GM13977 (cell line): Measurements from ENCODE around the gene SLC1A7.

ENCODE experiments used
- DNase-seq: peaks from one replicate; pipeline ENCODE4 v3.0.0; 2012; ENCODE audit warnings: low spot score
- CTCF ChIP-seq: IDR thresholded peaks from 2 replicates; pipeline ENCODE4 v1.5.1; 2012; ENCODE audit warnings: mild to moderate bottlenecking, control low read depth; ENCODE audit not compliant: insufficient read depth; ENCODE audit errors: extremely low read depth, missing control alignments
- in situ Hi-C: fragments of 300-500 bp; cut with MboI; formaldehyde crosslinking; loops from one replicate; pipeline ENCODE4 v1.12.0; 2022; ENCODE audit warnings: low sequenced_read_pairs, low pct_unique_long_range_greater_than_20kb, mixed read lengths, inconsistent platforms; ENCODE audit not compliant: unreplicated experiment

SLC1A7 gene

DNA sequence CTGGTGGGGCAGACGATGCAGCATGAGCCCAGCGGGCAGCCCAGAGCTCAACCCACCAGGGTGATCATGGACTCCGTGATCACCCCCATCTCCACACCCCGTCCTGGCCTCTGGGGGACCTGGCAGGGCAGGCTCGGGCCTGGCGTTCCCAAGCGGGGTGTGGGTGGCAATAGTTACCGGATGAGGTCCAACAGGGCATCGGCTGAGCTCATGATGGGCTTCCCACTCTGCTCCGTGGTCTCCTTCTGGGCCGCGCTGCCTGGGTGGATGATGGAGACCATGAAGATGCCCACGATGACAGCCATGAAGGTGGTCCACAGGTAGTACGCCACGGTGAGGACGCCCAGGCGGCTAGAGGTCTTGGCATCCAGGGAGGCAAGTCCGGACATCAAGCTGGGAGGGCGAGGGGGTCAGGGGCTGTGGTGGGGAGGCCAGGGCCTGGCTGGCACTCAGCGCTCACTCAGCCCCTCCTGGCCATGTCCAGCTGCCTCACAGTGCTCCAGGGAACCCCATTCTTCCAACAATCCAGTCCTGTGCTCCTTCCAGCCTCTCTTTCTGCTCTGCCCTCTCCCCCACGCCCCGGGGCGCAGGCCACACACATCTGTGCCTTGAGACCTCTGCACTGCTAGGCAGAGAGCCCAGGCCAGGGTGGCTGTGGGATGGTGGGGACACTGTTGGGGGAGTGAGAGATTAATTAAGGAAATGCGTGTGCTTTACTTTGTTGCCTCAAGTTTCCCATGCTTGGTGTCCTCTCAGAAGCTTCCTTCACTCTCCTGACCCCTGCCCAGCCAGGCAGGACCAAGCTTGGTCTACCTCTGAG, 27.6 kb downstream of the SLC1A7 start:
- TF ChIP-seq CTCF: no peak
- in situ Hi-C loops: no loop called here
- no peak for DNase-seq

- no peak for TF ChIP-seq CTCF
- in situ Hi-C loops: no loop called here
- no peak for DNase-seq
Observed at GRCh38 chr1:53114090-53114489, 28.3 kb downstream of the SLC1A7 start.

- no peak for DNase-seq
- no peak for TF ChIP-seq CTCF
- in situ Hi-C loops: no loop called here
Observed at GRCh38 chr1:53112861-53113260, 29.6 kb downstream of the SLC1A7 start.

GRCh38 chr1:53112271-53112774, 30.1 kb downstream of the SLC1A7 start:
- DNase-seq: no peak
- TF ChIP-seq CTCF: no peak
- in situ Hi-C loops: no loop called here

GRCh38 chr1:53111693-53112092, 30.7 kb downstream of the SLC1A7 start:
- in situ Hi-C loops: no loop called here
- no peak for TF ChIP-seq CTCF
- DNase-seq: no peak

GRCh38 chr1:53111073-53111556, 31.3 kb downstream of the SLC1A7 start:
- in situ Hi-C loops: no loop called here
- TF ChIP-seq CTCF: no peak
- no peak for DNase-seq
